CD4-positive, alpha-beta T cell treated with Interleukin-15 for 4 hours (primary cell): ENCODE results near the gene SLC16A11.
"Not testable (repeated sequence)": the region's sequence is repeated elsewhere in the genome, so short reads cannot be mapped to it uniquely, and the experiment has no call there.

Source experiments
- DNase-seq: peaks from one replicate; pipeline ENCODE4 v3.0.0-alpha.2; 2020; ENCODE audit warnings: low spot score

The SLC16A11 gene

GRCh38 chr17:7005716-7006115 is 38.2 kb downstream of the SLC16A11 start:
- no peak for DNase-seq

GRCh38 chr17:7004398-7005253 is 39.3 kb downstream of the SLC16A11 start:
- DNase-seq = peak; percentile 86

GRCh38 chr17:7003745-7004144 is 40.1 kb downstream of the SLC16A11 start:
- no peak for DNase-seq

GRCh38 chr17:7002288-7003047 is 41.4 kb downstream of the SLC16A11 start:
- DNase-seq = no peak

- peak; percentile 43 for DNase-seq
Measured at GRCh38 chr17:7001318-7001961, 42.5 kb downstream of the SLC16A11 start.

GRCh38 chr17:6998855-6999508 is 44.9 kb downstream of the SLC16A11 start:
- no peak for DNase-seq

- no peak for DNase-seq
Measured at GRCh38 chr17:6997171-6997570, 46.7 kb downstream of the SLC16A11 start.

- DNase-seq = no peak
Measured at GRCh38 chr17:6996256-6997011, 47.5 kb downstream of the SLC16A11 start.

GRCh38 chr17:6995500-6996255 is 48.2 kb downstream of the SLC16A11 start, which contains the start of gene ALOX12:
Gene ALOX12, plus strand, starts transcription at chr17:6996049. Its CDS starts 69 bp downstream, at chr17:6996118.
- DNase-seq = no peak

GRCh38 chr17:6994666-6995256 is 49.1 kb downstream of the SLC16A11 start:
- no peak for DNase-seq

GRCh38 chr17:6994118-6994598 is 49.7 kb downstream of the SLC16A11 start:
- no peak for DNase-seq

- not testable (repeated sequence) for DNase-seq
Measured at GRCh38 chr17:6993613-6994056, 50.3 kb downstream of the SLC16A11 start.
